Activated T-helper 17 cell treated with anti-CD3 and anti-CD28 coated beads, Interleukin-2, amount 50 U/mL, for 72 hours (primary cell): ENCODE measurements around the gene FAAH. TPM values are rescaled to one million over a fixed set of nuclear protein-coding genes. Genes with fewer than 3 reads are reported as not detected.
"Not testable (repeated sequence)": the region's sequence is repeated elsewhere in the genome, so short reads cannot be mapped to it uniquely, and the experiment has no call there.

Source experiments
- ATAC-seq: fragments of 150-1000 bp; cut with Tn5 transposase; replicated peaks from 2 replicates; pipeline ENCODE4 v1.10.0; 2021; ENCODE audit warnings: mild to moderate bottlenecking, moderate library complexity
- H3K27ac Mint-ChIP-seq: one replicate; pipeline ENCODE4 v1.8.0; 2022; ENCODE audit warnings: mixed read lengths
- H3K27me3 Mint-ChIP-seq: one replicate; pipeline ENCODE4 v1.8.0; 2022; ENCODE audit warnings: mixed read lengths
- H3K36me3 Mint-ChIP-seq: one replicate; pipeline ENCODE4 v1.8.0; 2022; ENCODE audit warnings: low read depth, mild to moderate bottlenecking, mixed read lengths
- H3K4me1 Mint-ChIP-seq: one replicate; pipeline ENCODE4 v1.8.0; 2022; ENCODE audit warnings: mixed read lengths
- H3K4me3 Mint-ChIP-seq: one replicate; pipeline ENCODE4 v1.8.0; 2022; ENCODE audit warnings: mild to moderate bottlenecking, mixed read lengths
- H3K9me3 Mint-ChIP-seq: one replicate; pipeline ENCODE4 v1.8.0; 2022; ENCODE audit warnings: mixed read lengths
- total RNA-seq, 2 donors: library from RNA; stranded (reverse); gene quantifications; one replicate each; pipeline ENCODE4 v1.2.3, GENCODE V29; 2022

Gene FAAH
- 1 to 10 TPM; 2.1 to 5.6 TPM for total RNA-seq

DNA sequence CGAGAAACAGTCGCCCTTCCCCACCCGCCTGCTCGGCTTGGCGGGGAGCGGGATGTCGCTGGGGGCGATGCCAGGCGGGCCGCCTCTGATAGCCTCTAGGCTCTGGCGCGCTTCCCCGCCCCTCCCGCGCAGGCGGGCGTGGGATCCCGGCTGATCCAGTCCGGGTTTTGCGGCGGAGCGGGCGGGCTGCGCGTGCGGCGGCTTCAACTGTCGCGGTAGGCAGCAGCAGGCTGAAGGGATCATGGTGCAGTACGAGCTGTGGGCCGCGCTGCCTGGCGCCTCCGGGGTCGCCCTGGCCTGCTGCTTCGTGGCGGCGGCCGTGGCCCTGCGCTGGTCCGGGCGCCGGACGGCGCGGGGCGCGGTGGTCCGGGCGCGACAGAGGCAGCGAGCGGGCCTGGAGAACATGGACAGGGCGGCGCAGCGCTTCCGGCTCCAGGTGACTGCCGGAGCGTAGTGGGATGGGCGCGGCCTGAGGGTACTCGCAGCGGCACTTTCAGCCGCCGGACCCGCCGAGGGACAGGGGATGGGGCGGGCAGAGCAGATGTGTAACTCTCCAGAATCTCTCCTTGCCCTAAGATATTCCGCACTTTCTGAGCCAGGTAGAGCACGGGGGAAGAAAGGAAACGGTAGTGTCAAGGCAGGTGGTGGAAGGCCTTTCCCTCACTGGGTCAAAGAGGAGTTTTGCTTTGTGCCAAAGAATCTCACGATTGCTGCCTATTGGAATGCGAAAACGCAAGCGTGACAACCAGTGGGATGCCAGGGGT lies at the start of gene FAAH:
Gene FAAH (plus strand): TSS at position 210 of the 764 bp plus-strand sequence. CDS start 32 bp downstream, at position 242.
- ATAC-seq, result peak; percentile 37
- H3K36me3 Mint-ChIP-seq, result peaks cover 13% of the 10 kb centered on the region

DNA sequence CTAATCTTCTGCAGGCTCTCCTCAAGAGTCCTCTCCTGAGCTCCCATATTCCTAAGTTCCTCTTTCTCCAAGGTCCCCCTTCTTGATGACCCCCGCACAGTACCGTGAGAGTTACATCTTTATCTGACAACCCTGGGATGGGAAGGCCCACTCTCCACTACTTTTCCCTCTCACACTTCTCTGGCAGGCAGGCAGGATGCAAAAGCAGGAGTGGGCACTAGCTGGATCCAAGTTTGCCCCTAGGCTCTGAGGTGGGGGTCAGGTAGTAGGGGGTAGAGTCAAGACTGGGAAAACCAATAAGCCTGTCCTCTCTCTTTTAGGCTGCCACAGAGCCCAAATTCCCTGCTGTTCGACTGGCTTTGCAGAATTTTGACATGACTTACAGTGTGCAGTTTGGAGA lies 49.6 kb upstream of the FAAH start:
- Mint-ChIP-seq H3K36me3 (peaks cover 93% of the 10 kb centered on the region), H3K27ac (peak overlapping the region; percentile 98), H3K4me3 (no peak overlapping the region), H3K9me3 (no peaks in the 10 kb centered on the region), H3K4me1 (peaks cover 36% of the 10 kb centered on the region), H3K27me3 (no peaks in the 10 kb centered on the region)
- ATAC-seq, result no peak

More for the DNA sequence above, at the start of gene FAAH:
- H3K4me3 Mint-ChIP-seq, result peak within 1 kb of the TSS; percentile 54
- H3K27ac Mint-ChIP-seq, result no peak within 1 kb of the TSS
- peaks cover 5% of the 10 kb centered on the region for H3K9me3 Mint-ChIP-seq
- H3K27me3 Mint-ChIP-seq, result peaks cover 19% of the 10 kb centered on the region
- H3K4me1 Mint-ChIP-seq, result no peaks in the 10 kb centered on the region

DNA sequence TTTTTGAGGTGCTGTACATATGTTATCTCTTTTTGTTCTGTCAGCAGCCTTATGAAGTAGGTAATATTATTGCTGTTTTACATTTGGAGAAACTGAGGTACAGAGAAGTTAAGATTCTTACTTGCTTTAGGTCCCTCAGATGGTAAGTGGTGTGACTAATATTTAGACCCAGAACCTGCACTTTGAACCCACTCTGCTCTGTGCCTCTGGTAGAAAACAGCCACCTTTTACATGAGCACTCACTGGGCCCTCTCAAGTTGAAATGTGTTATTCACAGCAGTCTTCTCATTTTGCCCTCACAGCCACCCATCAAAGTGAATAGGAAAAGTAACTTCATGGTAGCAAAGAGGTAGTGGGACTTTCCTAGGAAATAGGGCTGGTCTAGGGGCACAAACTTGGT lies 48.8 kb upstream of the FAAH start:
- no peaks in the 10 kb centered on the region for H3K9me3 Mint-ChIP-seq
- H3K27ac Mint-ChIP-seq, result no peak overlapping the region
- no peak overlapping the region for H3K4me3 Mint-ChIP-seq
- no peak for ATAC-seq
- peaks cover 99% of the 10 kb centered on the region for H3K36me3 Mint-ChIP-seq
- peaks cover 36% of the 10 kb centered on the region for H3K4me1 Mint-ChIP-seq
- H3K27me3 Mint-ChIP-seq, result no peaks in the 10 kb centered on the region

DNA sequence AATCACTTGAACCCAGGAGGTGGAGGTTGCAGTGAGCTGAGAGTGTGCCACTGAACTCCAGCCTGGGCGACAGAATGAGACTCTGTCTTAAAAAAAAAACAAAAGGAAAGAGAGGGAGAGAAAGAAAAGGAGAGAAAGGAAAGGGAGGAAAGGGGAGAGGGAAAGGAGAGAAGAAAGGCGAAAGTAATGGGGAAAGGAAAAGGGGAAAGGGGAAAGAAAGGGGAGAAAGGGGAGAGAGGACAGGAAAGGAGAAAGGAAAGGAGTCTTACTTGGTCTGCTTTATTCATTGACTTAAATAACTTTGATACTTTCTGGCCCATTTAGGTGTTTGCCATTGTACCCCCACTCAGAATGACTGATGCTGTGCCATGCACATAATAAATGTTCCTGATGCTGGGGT lies 41.8 kb upstream of the FAAH start:
- Mint-ChIP-seq H3K27ac (no peak overlapping the region), H3K4me1 (peaks cover 9% of the 10 kb centered on the region), H3K9me3 (no peaks in the 10 kb centered on the region), H3K27me3 (no peaks in the 10 kb centered on the region), H3K36me3 (peaks cover 93% of the 10 kb centered on the region), H3K4me3 (no peak overlapping the region)
- no peak for ATAC-seq

DNA sequence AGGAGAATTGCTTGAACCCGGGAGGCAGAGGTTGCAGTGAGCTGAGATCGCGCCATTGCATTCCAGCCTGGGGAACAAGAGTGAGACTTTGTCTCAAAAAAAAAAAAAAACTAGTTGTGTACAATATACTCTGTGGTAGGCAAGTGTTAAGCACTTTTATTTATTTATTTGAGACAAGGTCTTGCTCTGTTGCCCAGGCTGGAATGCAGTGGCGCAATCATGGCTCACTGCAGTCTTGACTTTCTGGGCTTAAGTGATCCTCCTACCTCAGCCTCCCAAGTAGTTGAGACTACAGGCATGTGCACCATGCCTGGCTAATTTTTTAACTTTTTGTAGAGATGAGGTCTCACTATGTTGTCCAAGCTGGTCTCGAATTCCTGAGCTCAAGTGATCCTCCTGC lies 38.2 kb upstream of the FAAH start:
- H3K9me3 Mint-ChIP-seq, ATAC-seq, H3K27me3 Mint-ChIP-seq, H3K4me3 Mint-ChIP-seq, H3K4me1 Mint-ChIP-seq, H3K27ac Mint-ChIP-seq: not testable (repeated sequence)
- H3K36me3 Mint-ChIP-seq, result peaks cover 89% of the 10 kb centered on the region

DNA sequence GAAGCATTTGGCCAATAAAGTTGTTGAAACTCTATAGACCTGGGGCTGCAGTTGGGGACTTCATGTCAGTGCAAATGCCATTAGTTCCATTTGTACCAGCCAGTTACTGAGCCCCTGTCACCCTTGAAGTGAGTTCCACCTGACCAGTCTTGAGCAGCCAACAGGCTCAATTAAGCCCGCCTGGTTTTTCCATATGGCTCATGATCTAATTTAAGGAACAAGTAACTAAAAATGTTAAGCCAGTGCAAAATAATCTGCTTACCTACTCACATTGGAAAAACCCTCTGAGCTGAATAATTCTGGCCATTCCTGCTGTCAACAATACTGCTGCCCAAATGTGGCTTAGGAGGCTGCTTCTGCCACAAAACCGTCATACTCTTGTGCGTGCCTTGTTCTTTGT lies 32.0 kb upstream of the FAAH start:
- H3K36me3 Mint-ChIP-seq, result peaks cover 88% of the 10 kb centered on the region
- ATAC-seq, result no peak
- peak overlapping the region; percentile 34 for H3K27ac Mint-ChIP-seq
- H3K4me1 Mint-ChIP-seq, result no peaks in the 10 kb centered on the region
- H3K4me3 Mint-ChIP-seq, result no peak overlapping the region
- H3K27me3 Mint-ChIP-seq, result no peaks in the 10 kb centered on the region
- no peaks in the 10 kb centered on the region for H3K9me3 Mint-ChIP-seq

DNA sequence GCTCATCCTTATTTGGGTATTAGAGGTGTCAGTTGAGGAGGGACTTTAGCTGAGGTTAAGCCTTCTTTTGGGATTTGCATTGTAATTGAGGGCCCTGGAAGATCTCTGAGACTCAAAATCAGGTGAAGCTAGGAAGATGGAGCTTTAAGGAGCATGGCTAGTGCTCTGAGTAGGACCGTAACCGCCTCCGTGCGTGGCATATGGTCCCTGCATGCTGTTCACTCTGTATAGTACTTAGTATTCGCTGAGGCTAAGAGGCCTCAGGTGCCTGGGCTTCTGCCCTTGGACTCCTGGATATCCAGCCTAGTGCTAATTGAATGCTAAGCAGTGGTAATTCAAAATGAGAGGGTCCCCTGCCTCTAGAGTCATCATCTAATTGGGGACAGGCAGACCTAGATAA lies 31.0 kb upstream of the FAAH start:
- Mint-ChIP-seq H3K27me3 (no peaks in the 10 kb centered on the region), H3K27ac (no peak overlapping the region), H3K9me3 (no peaks in the 10 kb centered on the region), H3K36me3 (peaks cover 90% of the 10 kb centered on the region), H3K4me3 (no peak overlapping the region), H3K4me1 (no peaks in the 10 kb centered on the region)
- no peak for ATAC-seq

DNA sequence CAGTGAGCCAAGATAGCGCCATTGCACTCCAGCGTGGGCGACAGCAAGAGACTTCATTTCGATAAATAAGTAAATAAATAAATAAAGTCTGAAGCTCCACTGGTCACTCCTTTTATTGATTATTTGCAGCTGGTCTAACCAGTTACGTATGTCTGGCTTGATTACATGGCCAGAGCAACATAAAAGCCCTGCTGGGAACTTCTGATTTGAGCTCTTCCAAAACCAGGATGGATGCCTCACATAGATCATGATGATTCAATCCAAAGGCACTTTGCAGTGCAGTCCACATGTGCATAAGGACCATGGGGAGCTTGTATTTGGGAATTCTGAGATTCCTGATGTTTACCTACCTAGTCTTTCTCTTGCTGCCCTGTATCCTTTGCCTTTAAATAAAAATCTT lies 29.5 kb upstream of the FAAH start:
- H3K27me3 Mint-ChIP-seq, result no peaks in the 10 kb centered on the region
- peaks cover 5% of the 10 kb centered on the region for H3K4me1 Mint-ChIP-seq
- no peak overlapping the region for H3K4me3 Mint-ChIP-seq
- ATAC-seq, result no peak
- no peak overlapping the region for H3K27ac Mint-ChIP-seq
- H3K36me3 Mint-ChIP-seq, result peaks cover 90% of the 10 kb centered on the region
- no peaks in the 10 kb centered on the region for H3K9me3 Mint-ChIP-seq

DNA sequence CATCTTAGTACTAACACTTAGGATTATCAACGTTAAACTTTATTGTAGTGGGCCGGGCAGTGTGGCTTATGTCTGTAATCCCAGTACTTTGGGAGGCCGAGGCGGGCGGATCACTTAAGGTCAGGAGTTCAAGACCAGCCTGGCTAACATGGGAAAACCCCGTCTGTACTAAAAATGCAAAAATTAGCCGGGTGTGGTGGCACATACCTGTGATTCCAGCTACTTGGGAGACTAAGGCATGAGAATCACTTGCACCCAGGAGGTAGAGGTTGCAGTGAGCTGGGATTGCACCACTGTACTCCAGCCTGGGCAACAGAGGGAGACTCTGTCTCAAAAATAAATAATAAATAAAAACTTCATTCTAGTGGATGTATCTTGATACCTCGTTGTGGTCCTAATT lies 28.3 kb upstream of the FAAH start:
- H3K27ac Mint-ChIP-seq, H3K27me3 Mint-ChIP-seq, H3K9me3 Mint-ChIP-seq, ATAC-seq, H3K4me3 Mint-ChIP-seq: not testable (repeated sequence)
- Mint-ChIP-seq H3K36me3 (peaks cover 89% of the 10 kb centered on the region), H3K4me1 (peaks cover 11% of the 10 kb centered on the region)

DNA sequence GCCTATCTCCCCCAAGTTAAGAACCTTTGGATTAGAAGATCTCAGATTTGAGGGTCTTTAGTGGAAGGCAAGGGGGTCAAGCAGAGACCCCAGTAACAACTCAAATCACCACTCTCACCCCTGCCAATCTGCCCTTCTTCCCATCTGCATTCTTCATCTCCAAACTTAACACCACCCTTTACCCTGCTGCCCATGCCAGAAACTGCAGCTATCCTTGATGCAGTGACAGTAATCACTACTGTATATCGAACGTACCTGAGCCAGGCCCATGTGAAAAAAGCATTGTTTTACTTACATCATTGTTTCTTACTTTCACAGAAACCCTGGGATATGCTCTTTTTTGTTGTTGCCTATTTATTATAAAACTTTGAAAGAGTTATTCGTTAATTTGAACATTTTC lies 27.0 kb upstream of the FAAH start:
- no peaks in the 10 kb centered on the region for H3K9me3 Mint-ChIP-seq
- no peak for ATAC-seq
- H3K27ac Mint-ChIP-seq, result no peak overlapping the region
- no peak overlapping the region for H3K4me3 Mint-ChIP-seq
- peaks cover 78% of the 10 kb centered on the region for H3K36me3 Mint-ChIP-seq
- H3K4me1 Mint-ChIP-seq, result peaks cover 11% of the 10 kb centered on the region
- H3K27me3 Mint-ChIP-seq, result no peaks in the 10 kb centered on the region

DNA sequence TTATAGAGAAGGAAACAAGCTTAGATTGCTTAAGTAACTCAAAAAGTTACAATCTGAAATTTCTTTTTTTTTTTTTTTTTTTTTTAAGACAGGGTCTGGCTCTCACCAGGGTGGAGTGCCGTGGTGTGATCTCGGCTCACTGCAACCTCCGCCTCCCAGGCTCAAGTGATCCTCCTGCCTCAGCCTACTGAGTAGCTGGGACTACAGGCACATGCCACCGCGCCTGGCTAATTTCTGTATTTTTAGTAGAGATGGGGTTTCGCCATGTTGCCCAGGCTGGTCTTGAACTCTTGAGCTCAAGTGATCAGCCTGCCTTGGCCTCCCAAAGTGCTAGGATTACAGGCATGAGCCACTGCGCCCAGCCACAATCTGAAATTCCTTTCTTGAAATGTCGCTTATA lies 26.4 kb upstream of the FAAH start:
- Mint-ChIP-seq H3K36me3 (peaks cover 78% of the 10 kb centered on the region), H3K4me1 (peaks cover 11% of the 10 kb centered on the region)
- ATAC-seq, H3K4me3 Mint-ChIP-seq, H3K27me3 Mint-ChIP-seq, H3K9me3 Mint-ChIP-seq, H3K27ac Mint-ChIP-seq: not testable (repeated sequence)

DNA sequence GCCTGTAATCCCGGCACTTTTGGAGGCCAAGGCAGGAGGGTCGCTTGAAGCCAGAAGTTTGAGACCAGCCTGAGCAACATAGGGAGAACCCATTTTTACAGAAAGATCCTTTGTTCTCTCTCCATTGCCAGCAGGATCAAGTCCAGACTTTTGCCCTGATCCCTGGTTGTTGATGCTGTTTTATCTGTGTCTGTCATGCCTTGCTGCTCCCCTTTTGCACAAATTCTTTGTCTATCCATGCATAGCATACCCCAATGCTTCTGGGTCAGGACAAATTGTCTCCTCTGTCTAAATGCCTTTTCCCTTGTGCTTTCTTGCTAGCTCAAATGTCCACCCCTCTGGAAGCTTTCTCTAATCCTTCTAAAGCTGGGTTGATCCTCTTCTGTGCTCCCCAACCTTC lies 25.3 kb upstream of the FAAH start:
- H3K36me3 Mint-ChIP-seq, result peaks cover 78% of the 10 kb centered on the region
- H3K9me3 Mint-ChIP-seq, result no peaks in the 10 kb centered on the region
- ATAC-seq, result no peak
- no peak overlapping the region for H3K27ac Mint-ChIP-seq
- H3K4me3 Mint-ChIP-seq, result no peak overlapping the region
- peaks cover 11% of the 10 kb centered on the region for H3K4me1 Mint-ChIP-seq
- no peaks in the 10 kb centered on the region for H3K27me3 Mint-ChIP-seq

DNA sequence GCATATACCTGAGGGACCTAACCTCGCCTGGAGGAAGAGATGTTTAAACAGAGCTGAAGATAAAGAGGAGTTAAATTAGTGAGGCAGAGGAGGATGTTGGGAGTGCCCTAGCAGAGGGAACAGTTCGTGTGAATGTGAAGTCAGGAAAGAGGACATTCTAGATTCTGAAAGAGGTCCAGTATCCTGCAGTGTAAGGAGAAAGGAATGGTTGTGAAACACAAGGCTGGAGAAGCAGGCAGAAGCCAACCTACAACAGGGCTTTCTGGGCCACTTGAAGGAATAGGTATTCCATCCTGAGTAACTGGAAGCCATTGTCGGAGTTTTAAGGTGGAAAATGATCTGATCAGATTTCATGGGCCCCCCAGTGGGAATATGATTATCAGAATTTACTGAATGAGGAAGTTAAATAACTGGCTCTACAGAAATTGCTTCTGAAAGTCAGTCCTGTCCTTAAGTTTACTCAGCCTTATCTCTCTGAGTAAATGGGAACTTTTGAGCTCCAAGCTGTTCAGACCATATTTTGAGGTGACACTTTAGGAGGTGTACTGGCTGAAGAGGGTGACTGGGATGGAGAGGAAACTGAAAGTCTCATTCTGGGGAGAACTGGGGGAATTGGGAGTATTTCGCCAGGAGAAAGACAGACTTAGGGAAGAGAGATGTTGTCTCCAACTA lies 24.4 kb upstream of the FAAH start:
- Mint-ChIP-seq H3K4me1 (peaks cover 11% of the 10 kb centered on the region), H3K4me3 (no peak overlapping the region), H3K27me3 (no peaks in the 10 kb centered on the region), H3K27ac (peak overlapping the region; percentile 15), H3K36me3 (peaks cover 71% of the 10 kb centered on the region), H3K9me3 (no peaks in the 10 kb centered on the region)
- ATAC-seq, result peak; percentile 46

DNA sequence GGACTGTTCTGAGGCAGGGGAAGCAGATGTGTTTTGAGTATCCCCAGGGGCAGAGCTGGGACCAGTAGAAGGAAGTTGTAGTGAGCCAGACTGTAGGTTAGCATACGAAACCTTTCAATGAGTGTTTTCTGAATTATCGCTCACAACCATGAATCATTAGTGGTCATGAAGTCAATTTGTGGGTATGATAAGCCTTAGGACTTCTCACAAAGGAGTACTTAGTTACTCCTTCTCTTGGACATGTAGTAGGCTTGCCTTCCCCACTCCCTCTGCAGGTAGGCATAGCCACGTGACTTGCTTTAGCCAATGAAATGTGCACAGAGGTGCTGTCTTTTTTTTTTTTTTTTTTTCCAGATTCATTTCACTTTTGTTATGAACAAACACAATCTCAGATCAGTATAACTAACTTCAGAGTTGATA lies 23.9 kb upstream of the FAAH start:
- Mint-ChIP-seq H3K4me3 (no peak overlapping the region), H3K4me1 (peaks cover 11% of the 10 kb centered on the region), H3K27me3 (no peaks in the 10 kb centered on the region), H3K36me3 (peaks cover 65% of the 10 kb centered on the region), H3K9me3 (no peaks in the 10 kb centered on the region), H3K27ac (peak overlapping the region; percentile 15)
- ATAC-seq, result peak; percentile 92

DNA sequence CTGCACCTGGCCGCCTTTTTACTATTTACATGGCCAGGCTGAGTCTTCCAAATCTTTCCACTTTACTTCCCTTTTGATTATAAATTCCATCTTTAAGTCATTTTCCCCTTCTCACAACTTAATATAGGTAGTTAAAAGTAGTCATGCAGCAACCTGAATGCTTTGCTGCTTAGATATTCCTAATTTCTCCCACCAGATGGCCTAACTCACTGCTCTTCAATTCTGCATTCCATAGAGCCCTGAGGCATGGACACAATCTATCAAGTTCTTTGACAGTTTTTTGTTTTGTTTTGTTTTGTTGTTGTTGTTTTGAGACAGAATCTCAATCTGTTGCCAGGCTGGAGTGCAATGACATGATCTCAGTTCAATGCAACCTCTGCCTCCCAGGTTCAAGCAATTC lies 21.7 kb upstream of the FAAH start:
- no peak overlapping the region for H3K4me3 Mint-ChIP-seq
- H3K27me3 Mint-ChIP-seq, result no peaks in the 10 kb centered on the region
- H3K9me3 Mint-ChIP-seq, result no peaks in the 10 kb centered on the region
- H3K4me1 Mint-ChIP-seq, result peaks cover 11% of the 10 kb centered on the region
- peaks cover 51% of the 10 kb centered on the region for H3K36me3 Mint-ChIP-seq
- no peak for ATAC-seq
- no peak overlapping the region for H3K27ac Mint-ChIP-seq
